HL-60 (cell line): ENCODE data around the gene SERPINA4.

Experiments
- DNase-seq, 2 experiments: peaks; one replicate each; pipeline ENCODE4 v3.0.0-alpha.2; 2010 to 2020; ENCODE audit warnings: low read depth in 1 of 2, low spot score in 1 of 2
- H3K27ac ChIP-seq: fragments of 250-450 bp; sonication (Bioruptor Pico); replicated peaks from 2 replicates; pipeline ENCODE4 v1.5.1; 2020; ENCODE audit warnings: mild to moderate bottlenecking, moderate library complexity
- H3K27me3 ChIP-seq: fragments of 250-450 bp; sonication (Bioruptor Pico); 2 replicates; pipeline ENCODE4 v1.5.1; 2021; ENCODE audit warnings: mild to moderate bottlenecking, moderate library complexity; ENCODE audit not compliant: insufficient read depth, poor library complexity, severe bottlenecking
- H3K4me3 ChIP-seq: replicated peaks from 2 replicates; pipeline ENCODE4 v1.5.1; 2011; ENCODE audit warnings: mild to moderate bottlenecking, control low read depth, low read length; ENCODE audit not compliant: insufficient read depth
- CTCF ChIP-seq: IDR thresholded peaks from one replicate; pipeline ENCODE4 v1.5.1; 2011; ENCODE audit warnings: low read length, control low read depth, inconsistent platforms; ENCODE audit not compliant: insufficient read depth
- GABPA ChIP-seq: IDR thresholded peaks from 2 replicates; pipeline ENCODE4 v1.6.1; 2012; ENCODE audit warnings: low read depth
- POLR2AphosphoS5 ChIP-seq: IDR thresholded peaks from 2 replicates; pipeline ENCODE4 v1.6.1; 2012; ENCODE audit warnings: low read depth
- REST ChIP-seq: IDR thresholded peaks from 2 replicates; pipeline ENCODE4 v1.6.1; 2012; ENCODE audit warnings: low read depth; ENCODE audit not compliant: insufficient replicate concordance
- SPI1 ChIP-seq: IDR thresholded peaks from 2 replicates; pipeline ENCODE4 v1.6.1; 2012; ENCODE audit warnings: low read depth, mild to moderate bottlenecking, borderline replicate concordance

The SERPINA4 gene

GRCh38 chr14:94545131-94545841 is 16.0 kb upstream of the SERPINA4 start:
- TF ChIP-seq POLR2AphosphoS5 (no peak), CTCF (no peak), SPI1 (no peak), REST (no peak), GABPA (no peak)
- DNase-seq = no peak
- no peaks in the 10 kb centered on the region for H3K27me3 ChIP-seq
- no peak overlapping the region for H3K4me3 ChIP-seq
- H3K27ac ChIP-seq = no peak overlapping the region

GRCh38 chr14:94547151-94547680 is 14.0 kb upstream of the SERPINA4 start:
- Histone ChIP-seq H3K27me3 (peaks cover under 1% of the 10 kb centered on the region), H3K4me3 (no peak overlapping the region), H3K27ac (no peak overlapping the region)
- no peak for DNase-seq
- TF ChIP-seq SPI1 (no peak), GABPA (no peak), REST (no peak), POLR2AphosphoS5 (no peak), CTCF (no peak)

- H3K27me3 ChIP-seq = peaks cover 4% of the 10 kb centered on the region
- TF ChIP-seq POLR2AphosphoS5 (no peak), CTCF (no peak), REST (no peak), SPI1 (no peak), GABPA (no peak)
- H3K27ac ChIP-seq = no peak overlapping the region
- no peak overlapping the region for H3K4me3 ChIP-seq
- no peak for DNase-seq
Measured at GRCh38 chr14:94547726-94548125, 13.5 kb upstream of the SERPINA4 start.
